ENCODE measurements around the gene CSE1L.

DNA sequence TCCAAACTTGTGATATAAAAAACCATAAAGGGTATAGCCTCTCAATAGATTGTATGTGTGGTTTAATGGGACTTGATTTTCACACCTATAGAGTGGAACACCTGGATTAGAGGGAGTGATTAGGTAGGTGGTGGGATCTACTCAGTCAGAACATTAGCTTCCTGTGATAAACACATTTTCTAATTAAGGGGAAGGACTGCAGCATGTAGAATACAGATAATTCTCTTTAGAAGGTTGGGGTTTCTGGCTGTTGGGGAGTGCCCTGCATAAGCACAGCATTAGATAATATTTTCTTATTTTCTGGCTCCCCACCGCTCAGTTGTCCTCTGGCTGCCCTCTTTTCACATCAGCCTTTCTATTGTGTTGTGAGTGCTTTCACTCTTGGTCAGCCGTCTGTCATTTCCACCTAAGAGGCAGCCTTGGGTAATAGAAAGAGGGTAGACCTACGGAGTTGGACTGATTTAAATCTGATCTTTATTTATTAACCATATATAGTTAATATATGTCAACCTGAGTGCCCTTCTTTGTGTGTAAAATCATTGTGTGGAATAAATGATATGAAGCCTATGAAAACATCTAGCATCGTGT is 8.0 kb downstream of the CSE1L start:
- TF ChIP-seq, protein P1, sequence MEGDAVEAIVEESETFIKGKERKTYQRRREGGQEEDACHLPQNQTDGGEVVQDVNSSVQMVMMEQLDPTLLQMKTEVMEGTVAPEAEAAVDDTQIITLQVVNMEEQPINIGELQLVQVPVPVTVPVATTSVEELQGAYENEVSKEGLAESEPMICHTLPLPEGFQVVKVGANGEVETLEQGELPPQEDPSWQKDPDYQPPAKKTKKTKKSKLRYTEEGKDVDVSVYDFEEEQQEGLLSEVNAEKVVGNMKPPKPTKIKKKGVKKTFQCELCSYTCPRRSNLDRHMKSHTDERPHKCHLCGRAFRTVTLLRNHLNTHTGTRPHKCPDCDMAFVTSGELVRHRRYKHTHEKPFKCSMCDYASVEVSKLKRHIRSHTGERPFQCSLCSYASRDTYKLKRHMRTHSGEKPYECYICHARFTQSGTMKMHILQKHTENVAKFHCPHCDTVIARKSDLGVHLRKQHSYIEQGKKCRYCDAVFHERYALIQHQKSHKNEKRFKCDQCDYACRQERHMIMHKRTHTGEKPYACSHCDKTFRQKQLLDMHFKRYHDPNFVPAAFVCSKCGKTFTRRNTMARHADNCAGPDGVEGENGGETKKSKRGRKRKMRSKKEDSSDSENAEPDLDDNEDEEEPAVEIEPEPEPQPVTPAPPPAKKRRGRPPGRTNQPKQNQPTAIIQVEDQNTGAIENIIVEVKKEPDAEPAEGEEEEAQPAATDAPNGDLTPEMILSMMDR (conservative IDR thresholded peaks at IDR 0.05; ENCODE audit: low read depth, low read length) = no peak
- TF ChIP-seq EZH2 (IDR thresholded peaks at IDR 0.05; ENCODE audit: borderline replicate concordance, low read depth, low read length, poor library complexity, severe bottlenecking) = no peak
